Measurements from ENCODE around the gene MESP1. TPM values are rescaled to one million over a fixed set of nuclear protein-coding genes. Genes with fewer than 3 reads are reported as not detected.

The MESP1 gene
- polyA plus RNA-seq, 5 donors = 0.12 to 0.57 (median 0.39) TPM; not detected in 1

DNA sequence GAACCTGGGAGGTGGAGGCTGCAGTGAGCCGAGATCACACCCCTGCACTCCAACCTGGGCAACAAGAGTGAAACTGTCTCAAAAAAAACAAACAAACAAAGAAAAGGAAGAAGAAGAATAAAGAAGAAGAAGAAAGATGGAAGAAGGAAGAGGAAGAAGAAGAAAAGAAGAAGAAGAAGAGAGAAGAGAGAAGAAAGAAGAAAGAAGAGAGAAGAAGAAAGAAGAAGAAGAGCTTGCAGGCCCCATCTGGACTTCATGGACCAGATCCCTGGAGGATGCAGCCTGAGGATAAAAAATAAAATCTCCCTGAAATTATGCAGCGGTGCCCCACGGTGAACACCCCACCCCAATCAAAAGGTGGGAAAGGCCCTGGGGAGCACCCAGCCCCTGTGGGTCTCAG is 8.8 kb upstream of the MESP1 start:
- no peak for DNase-seq

DNA sequence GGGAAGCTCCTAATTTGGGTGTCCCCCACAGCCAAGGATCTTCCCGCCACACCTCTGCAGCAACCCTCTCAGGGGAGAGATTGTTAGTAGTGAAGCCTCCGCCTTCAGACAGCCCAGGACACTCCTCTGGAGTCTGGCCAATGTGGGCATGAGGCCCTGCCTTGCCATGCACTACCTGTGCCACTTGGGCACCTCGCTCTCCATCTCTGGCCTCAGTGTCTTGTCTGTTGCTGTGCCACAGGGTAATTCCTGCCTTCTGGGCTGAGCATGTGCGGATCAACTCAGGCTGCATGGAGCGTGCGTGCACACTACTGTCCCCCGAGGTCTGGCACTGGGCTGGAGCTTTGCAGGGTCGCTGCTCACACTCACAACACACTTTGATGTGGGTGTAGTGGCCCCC is 7.9 kb upstream of the MESP1 start:
- DNase-seq = no peak

DNA sequence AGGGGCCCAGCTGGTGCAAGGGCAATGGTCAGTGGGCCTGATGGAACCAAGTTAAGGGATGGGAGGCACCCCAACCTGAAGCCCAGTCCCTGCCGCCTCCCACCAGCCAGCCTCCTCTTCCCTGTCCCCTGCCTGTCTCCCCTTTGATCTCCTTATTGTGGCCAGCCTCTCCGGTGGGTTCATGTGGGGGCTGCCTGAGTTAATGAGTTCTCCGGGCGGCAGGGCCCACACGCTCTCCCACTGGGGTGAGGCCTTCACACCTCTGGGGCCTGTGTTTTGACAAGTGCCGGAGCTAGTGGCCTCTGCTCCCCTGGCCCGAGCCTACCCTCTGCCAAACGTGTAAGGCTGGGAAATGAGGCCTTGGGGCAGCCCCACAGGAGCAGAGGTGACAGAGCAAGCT is 7.2 kb upstream of the MESP1 start:
- DNase-seq = no peak

DNA sequence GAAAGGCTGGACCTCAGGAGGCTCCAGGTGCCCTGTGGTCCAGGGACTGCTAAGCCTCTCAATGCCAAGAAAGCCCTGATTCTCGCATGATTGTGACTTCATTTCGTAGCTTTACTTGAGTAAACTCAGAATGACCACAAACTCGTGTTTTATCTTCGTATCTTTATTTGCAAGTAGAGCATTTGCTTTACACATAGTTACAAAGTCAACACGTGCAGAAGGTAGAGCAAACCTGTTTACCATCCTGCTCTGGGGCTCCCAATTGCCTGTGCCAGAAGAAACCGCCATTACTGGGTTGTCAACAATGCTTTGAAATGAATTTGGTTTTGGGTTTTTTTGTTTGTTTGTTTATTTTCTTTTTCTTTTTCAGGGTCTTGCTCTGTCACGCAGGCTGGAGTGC is 5.8 kb upstream of the MESP1 start:
- DNase-seq = no peak

DNA sequence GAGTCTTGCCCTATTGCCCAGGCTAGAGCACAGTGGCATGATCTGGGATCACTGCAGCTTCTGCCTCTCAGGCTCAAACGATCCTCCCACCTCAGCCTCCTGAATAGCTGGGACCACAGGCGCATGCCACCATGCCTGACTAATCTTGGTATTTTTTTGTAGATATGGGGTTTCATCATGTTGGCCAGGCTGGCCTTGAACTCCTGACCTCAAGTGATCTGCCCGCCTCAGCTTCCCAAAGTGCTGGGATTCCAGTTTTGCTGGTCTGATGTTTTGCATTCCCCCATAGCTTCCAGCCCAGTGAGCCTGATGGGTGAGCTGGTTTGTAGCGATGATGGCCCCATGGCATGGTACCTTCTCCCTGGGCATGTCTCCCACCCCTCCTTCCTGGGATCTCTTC is 4.7 kb upstream of the MESP1 start:
- DNase-seq = no peak

DNA sequence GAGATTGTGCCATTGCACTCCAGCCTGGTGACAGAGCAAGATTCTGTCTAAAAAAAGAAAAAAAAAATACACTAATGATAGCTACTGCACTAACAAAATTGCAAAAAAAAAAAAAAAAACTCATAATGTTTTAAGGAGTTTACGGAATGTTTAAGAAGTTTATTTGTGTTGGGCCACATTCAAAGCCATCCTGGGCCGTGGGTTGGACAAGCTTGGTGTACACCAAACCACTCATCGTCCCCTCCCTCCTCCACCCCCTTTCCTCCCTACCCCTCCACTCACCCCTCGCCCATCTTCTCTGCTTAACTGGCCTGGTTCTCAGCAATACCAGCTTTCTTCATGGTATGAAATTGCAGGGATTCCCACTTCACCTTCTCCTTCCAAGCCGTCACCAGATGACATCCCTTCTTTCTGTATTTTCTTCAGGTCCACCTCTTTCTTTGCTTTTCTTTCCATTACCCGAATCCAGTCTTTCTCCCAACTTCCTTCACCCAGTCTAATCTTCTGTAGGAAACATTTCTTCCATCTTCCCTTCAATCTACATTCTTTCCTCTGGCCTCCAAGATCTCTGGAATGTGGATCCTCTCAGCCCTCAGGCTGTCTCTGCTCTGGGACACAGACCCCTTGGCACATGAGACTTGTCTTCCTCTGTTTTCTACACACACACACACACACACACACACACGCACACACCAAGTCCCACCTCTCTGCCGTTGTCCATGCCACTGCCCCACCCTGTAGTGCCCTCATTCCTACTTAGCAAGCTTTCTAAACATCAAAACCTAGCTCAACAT is 3.5 kb upstream of the MESP1 start:
- no peak for DNase-seq

DNA sequence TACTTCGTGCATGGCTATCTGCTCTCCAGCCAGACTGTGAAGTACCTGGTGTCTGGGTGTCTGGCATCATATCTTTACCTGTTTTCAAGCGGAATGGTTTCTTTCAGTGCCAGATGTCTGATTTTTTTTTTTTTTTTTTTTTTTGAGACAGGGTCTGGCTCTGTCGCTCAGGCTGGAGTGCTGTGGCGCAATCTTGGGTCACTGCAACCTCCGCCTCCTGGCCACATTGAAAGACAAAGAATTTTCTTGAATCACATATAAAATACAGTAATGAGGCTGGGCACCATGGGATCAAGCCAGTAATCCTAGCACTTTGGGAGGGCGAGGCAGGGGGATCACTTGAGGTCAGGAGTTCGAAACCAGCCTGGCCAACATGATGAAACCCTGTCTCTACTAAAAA is 2.8 kb upstream of the MESP1 start:
- DNase-seq = no peak

DNA sequence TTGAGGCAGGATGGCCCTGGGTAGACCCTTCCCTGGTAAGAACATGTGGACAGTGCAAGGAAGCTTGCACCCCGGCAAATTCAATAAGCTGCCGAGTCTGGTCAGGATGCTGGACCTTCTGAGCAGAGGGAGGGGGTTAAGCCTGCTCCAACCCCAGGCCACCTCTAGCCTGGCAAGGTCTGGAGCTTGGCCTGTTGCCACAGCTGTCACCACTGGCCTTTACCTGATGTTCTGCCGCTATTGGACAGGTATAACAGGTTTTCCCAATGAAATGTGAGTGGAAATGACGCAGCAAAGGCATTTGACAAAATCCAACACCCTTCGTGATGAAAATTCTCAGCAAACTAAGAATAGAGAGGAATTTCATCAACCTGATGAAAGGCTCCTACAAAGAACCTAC is 699 bp upstream of the MESP1 start:
- DNase-seq = peak in 1 of 2 donors; percentile 52

DNA sequence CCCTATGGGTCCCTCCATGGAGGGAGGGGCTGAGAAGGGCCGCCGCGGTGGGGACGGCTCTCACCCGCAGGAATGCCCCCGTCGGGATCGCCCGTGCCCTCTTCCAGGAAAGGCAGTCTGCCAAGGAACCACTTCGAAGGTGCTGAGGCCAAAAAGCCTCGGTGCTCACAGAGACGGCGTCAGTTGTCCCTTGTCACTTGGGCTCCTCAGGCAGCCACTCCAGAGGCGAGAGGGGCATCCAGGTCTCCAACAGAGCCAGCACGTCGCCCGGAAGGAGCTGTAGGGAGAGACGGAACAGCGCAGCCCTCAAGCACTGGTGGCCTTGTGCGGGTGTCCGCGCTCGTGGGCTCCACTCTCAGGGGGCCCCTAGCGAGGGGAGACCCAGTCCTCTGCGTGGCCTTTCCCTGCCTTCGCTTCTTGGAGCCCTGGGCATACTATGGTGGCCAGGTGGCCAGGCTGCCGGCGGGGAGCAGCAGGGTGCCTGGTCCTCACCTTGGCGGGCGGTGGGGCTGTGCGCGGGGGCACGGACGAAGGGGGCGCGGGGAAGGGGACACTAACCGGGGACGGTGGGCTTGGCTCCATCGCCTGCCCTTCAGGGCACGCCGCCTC is 994 bp downstream of the MESP1 start:
- no peak for DNase-seq

DNA sequence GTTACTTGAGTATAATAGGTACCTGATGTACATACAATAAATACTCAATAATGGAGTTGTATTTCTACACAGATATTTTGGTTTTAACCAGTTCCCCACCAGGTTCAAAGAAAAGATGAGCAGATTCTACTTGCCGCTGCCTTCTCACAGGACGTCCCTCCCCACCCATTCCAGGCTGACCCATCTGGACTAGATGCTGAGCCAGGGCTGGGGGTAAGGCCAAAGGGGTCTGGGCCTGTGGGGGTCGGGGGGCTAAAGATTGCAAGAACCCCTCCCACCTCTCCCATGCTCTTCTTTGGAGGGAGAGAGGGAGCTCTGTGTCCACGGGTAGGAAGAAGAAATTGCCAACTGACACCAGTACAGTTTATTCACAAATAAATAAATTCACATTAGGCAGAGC is 1.5 kb downstream of the MESP1 start:
- no peak for DNase-seq

DNA sequence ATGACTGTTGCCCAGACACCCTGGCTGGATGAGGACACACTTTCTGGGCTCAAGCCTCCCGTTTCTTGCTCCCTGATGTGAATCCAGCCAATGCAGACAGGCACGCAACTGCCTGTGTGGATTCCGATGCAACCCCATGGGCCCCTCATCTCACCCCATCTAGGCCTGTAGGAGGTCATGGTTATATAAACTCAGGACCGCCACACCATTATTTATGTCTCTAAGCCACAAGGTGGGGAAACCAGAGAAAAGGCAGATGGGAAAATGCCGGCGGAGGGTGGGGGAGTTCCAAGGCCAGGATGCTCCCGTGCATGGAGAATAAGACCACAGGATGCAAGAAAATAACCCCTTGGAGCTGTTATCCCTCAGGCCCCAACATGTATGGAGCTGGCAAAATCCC is 2.0 kb downstream of the MESP1 start:
- DNase-seq = no peak

DNA sequence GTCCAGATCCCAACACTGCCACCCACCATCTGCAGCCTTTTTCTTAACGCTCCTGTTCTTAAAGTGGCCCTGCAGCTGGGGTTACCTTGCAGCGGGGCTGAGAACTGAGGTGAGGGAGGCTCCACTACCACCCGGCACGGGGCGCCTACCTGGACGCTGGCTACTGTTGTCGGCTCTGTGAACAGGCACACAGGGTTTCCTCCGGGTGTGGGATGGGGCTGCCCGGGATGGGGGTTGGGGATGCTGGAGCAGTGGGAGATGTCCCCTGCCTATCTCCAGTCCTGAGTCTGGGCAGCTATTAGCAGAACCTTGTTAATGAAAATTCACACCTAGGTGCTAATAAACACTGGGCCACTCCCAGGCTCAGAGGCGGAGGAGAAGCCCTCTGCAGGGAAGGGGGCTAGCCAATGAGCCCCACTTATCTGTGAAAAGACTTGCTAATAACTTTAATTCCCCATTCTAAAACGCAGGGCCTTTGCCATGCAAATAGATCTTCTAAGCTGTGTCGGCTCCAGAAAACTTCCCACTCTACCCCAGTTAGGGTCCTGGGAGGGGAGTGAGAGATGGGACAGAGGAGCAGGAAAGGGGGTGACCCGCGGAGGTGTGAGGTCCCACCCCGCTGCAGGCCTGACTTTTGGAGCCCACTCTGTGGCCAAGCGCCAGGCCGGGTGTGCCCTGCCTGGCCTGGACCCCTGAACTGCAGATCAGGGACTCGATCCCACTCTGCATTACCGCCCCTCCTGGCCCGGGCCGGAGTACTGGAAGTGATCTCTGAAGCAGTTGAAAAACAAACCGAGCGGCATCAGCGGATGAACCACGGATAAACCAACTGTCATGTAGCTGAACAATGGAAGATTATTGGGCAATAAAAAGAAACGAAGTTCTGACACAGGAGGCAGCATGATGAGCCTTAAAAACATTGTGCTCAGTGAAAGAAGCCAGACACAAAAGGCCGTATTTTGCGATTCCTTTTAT is 3.1 kb downstream of the MESP1 start:
- no peak for DNase-seq

DNA sequence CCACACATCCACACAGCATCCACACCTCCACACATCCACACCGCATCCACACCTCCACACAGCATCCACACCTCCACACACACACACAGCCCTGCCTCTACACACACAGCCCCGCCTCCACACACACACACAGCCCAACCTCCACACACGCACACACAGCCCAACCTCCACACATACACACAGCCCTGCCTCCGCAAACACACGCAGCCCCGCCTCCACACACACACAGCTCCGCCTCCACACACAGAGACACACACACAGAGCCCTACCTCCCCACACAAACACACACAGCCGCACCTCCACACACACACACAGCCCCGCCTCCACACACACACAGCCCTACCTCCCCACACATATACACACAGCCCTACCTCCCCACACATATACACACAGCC is 4.7 kb downstream of the MESP1 start:
- DNase-seq = no peak

DNA sequence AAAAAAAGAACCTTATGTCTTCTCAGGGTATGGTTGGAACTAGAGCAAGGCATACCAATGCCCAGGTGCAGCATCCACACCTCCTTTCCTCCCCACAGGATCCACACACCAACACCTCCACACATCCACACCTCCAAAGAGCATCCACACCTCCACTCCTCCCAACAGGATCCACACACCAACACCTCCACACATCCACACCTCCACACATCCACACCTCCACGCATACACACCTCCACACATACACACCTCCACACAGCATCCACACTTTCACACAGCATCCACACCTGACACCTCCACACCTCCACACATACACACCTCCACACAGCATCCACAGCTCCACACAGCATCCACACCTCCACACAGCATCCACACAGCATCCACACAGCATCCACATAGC is 5.3 kb downstream of the MESP1 start:
- DNase-seq = no peak

DNA sequence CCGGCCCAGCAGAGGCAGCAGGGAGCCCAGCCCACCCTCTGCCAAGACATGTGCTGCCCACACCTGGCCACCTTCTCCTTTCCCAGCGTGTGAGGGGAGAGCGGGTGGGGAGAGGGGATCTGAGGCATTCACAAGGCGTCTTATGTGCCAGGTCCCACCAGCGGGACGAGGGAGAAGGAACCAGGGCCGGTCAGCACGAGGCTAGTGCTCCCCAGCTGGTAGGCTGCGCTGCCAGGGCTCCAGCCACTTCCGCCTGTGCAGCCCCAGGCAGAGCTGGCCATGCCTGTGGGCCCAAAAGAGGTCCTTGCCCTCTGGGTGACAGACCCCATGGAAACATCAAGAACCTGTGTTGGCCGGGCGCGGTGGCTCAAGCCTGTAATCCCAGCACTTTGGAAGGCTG is 5.9 kb downstream of the MESP1 start:
- DNase-seq = no peak

DNA sequence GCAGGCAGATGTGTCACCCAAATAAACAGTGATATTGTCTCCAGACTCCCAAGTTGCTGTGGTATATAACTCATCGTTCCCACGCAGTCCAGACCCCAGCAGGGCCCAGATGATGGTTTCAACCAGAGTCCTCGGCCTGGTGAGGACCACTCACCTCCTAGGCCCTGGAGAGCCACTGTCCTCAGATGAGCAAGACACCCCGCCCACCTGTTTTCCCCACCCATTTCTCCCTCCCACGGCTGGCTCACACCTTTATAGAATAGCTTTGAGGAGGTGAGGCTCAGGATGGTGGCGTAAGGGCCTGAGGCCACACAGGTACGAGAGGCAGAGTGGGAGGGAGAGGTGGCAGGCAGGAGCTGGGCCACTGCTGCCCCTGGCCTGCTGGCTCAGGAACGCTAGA is 7.5 kb downstream of the MESP1 start:
- no peak for DNase-seq

DNA sequence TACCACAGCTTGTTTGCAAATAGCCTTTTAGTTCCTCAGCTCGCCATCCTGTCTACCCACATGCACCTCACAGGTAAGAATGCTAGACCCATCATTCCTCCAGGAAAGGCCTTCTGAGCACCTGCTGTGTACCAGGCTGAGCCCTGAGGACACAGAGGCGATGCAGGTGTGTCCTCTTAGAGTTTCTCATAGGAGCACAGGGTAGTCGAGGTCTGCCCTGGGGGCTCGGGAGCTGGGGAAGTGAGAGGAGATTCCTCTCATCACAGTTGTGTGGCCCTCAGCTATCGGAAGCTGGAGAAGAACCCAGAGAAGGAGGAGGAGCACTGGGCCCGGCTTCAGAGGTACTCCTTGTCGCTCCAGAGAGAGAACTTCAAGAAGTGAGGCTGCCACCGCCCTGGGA is 8.0 kb downstream of the MESP1 start:
- no peak for DNase-seq

DNA sequence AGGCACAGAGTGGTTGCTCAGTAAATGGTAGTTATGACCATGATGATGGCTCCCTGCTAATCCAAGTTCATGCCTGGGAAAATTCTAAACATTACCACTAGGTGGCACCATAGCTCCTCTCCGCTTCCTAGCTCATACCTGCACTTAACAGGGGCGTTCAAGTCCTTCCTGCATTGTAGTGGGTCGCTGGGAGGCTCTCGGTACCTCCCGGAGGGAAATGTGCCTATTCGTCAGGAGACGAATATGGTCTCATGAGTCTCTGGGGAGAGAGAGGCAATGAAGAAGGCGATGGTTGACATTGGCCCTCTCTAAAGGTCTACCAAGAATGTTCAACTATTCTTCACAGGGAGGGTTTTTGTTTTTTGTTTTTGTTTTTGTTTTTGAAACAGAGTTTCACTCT is 10.9 kb downstream of the MESP1 start:
- DNase-seq = peak in 1 of 2 donors; percentile 69

DNA sequence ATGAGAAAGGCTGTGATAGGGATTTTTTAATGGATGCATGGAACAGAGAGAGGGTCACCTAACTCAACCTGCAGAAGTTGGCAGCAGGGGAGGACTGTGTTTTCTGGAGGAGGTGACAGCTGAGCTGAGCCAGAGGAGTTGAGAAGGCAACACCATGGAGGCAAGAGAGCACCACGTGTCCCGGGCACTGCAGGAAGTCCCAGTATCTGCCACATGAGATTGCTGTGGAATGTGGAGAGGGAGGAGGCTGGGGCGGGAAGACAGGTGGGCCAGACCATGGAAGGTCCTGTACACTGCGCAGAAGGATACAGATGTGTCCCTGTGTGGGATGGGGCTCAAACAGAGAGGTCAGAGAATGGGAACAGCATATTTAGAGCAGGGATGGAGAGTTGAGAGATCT is 15.3 kb downstream of the MESP1 start:
- DNase-seq = no peak

DNA sequence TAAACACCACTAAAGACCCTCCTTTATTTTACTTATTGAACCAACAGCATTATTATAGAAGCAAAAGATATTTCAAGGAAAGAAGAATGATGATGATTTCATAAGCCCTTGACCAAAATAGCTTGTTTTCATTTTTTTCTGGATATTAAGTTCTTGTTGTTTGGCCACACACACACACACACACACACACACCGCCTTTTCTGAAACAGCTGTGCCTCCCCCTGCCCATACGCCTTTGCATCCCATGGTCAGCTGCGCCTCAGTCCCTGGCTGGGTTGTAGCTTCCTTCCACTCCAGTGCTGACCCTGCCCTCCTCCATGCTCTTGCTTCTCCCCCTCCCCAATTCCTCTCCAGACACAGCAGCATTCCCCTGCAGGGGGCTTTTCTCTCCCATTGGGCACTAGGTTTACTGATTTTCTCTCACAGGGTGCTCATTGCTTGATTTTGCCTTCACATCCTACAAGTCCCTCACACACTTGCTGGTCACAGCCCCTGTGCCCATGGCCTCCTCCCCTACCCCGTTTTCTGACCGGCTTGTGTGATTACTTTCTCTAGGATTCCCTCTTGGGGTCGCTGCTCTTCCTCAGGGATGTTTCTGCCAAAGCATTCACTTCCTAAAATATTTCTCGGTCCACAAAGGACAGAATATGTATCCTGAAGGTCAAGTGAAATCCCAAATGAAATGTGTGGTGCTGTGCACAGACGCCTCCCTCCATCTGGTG is 18.4 kb downstream of the MESP1 start:
- DNase-seq = no peak

DNA sequence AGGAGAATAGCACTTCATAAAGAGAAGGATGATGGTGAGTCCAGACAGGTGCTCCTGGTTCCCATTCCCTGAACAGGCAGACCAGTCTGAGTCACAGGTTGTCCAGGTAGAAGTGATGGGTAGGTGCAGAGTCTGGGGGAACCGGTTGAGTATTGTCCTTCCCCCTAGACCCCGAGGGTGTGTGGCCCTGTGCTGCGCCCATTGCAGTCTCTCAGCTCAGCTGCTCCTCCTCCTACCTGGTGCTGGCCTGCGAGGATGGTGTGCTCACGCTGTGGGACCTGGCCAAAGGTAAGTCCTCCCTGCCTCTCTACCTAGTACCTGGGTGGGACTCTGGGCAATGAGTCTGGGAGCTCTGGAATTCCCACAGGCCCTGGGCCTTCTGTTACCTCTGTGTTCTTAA is 19.8 kb downstream of the MESP1 start:
- no peak for DNase-seq

DNA sequence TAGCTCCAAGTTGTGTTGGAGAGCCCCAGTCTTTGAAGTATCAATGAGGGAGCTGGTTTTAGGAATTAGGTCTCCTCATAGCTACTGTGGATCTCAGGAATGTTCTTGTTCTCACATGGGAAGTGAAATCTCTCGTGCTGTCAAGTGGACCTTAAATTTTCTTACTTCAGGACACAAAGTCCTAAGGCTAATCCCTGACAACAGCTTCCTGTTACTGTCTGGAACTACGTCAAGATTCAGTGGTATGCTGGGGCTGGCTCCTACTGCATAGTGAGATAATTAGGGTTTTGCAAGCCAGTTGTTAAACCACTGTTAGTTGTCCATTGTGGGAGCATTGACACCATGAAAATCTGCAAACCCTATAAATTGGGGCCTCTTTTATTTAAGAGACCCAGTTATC is 22.8 kb downstream of the MESP1 start:
- DNase-seq = no peak
